H1 (cell line): ENCODE measurements around the gene BRIP1. TPM values are rescaled to one million over a fixed set of nuclear protein-coding genes. Genes with fewer than 3 reads are reported as not detected.

Source experiments
- ASH2L ChIP-seq: fragments of 200-600, 300-600 bp; sonication (generic); IDR thresholded peaks from one replicate; pipeline ENCODE4 v1.7.1; 2017; ENCODE audit warnings: low read length
- ATF2 ChIP-seq: IDR thresholded peaks from 2 replicates; pipeline ENCODE4 v1.6.1; 2012; ENCODE audit warnings: low read length, inconsistent platforms
- CBX5 ChIP-seq: fragments of 300-800, 300-1000 bp; sonication (generic); IDR thresholded peaks from 2 replicates; pipeline ENCODE4 v1.7.1; 2016; ENCODE audit warnings: antibody characterized with exemption, low read length, low read depth
- EGR1 ChIP-seq: IDR thresholded peaks from 2 replicates; pipeline ENCODE4 v1.6.1; 2011; ENCODE audit warnings: low read depth, low read length, borderline replicate concordance
- EP300 ChIP-seq, 2 experiments: IDR thresholded peaks; 1 replicate in 1 of 2; 2 replicates in 1 of 2; pipeline ENCODE4 v1.6.1; 2011 to 2012; ENCODE audit warnings: low read depth in 2 of 2, low read length in 2 of 2, mild to moderate bottlenecking in 2 of 2, borderline replicate concordance in 1 of 2, inconsistent platforms in 1 of 2, moderate library complexity in 1 of 2
- KDM5A ChIP-seq: fragments of 200-600 bp; IDR thresholded peaks from 2 replicates; pipeline ENCODE4 v1.7.1; 2012; ENCODE audit warnings: mild to moderate bottlenecking, low read length, inconsistent platforms, mixed read lengths
- NANOG ChIP-seq: IDR thresholded peaks from 2 replicates; pipeline ENCODE4 v1.6.1; 2011; ENCODE audit warnings: low read length, low read depth, mild to moderate bottlenecking, inconsistent platforms; ENCODE audit not compliant: insufficient read depth, poor library complexity, severe bottlenecking
- TAF7 ChIP-seq: optimal IDR thresholded peaks from 2 replicates; pipeline ENCODE3; 2011; ENCODE audit warnings: low read depth, mild to moderate bottlenecking, inconsistent platforms, low read length, moderate library complexity, borderline replicate concordance
- polyA plus RNA-seq, 7 experiments: library from polyadenylated mRNA; depleted of rRNA in 3 of 7; stranded (reverse) in 5 of 7; unstranded in 2 of 7; fragments of >200 nt in 5 of 7; fragments of 200-250 nt in 2 of 7; gene quantifications; 1 replicate in 5 of 7; 2 replicates in 1 of 7; 4 replicates in 1 of 7; pipeline versions ENCODE4 v1.2.1 to v1.2.3, GENCODE V29; 2011 to 2013; ENCODE audit warnings: missing spikeins in 2 of 7, mixed read lengths in 2 of 7
- total RNA-seq: library from RNA; stranded (reverse); fragmentation: NEBNext Ultra II Directional; extraction: Animal tissue kit (Norgen Biotek cat#: 25700); gene quantifications from 2 replicates; pipeline ENCODE4 v1.2.1, GENCODE V29; 2021

BRIP1 gene
- total and polyA plus RNA-seq, 2 of the 8 experiments (the other 6 are each of a cell fraction or from before 2014, with no cell fraction given): 5.8 to 19.2 TPM

DNA sequence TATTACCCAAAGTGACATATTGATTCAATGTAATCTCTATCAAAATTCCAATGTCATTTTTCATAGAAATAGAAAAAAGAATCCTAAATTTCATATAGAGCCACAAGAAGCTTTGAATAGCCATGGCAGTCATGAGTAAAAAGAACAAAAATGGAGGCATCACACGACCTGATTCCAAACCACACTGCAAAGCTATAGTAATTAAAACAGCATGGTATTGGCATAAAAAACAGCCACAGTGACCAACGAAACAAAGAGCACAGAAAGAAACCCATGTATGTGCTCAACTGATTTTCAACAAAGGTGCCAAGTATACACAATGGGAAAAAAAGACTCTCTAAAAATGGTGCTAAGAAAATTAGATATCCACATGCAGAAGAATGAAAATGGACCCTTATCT, 101.5 kb downstream of the BRIP1 start (continued):
- TF ChIP-seq NANOG (no peak), TAF7 (no peak), ASH2L (no peak), ATF2 (no peak), CBX5 (no peak), EGR1 (no peak), EP300 (IDR thresholded peaks at IDR 0.05; ENCODE audit: borderline replicate concordance in 1 of 2, low read depth in 2 of 2, low read length in 2 of 2) (no peak), KDM5A (no peak)
